Activated B cell treated with CpG ODN at 0.5 μM for 24 hours (primary cell): Measurements from ENCODE around the gene SEC14L5. TPM values are rescaled to one million over a fixed set of nuclear protein-coding genes. Genes with fewer than 3 reads are reported as not detected.
"Not testable (repeated sequence)": the region's sequence is repeated elsewhere in the genome, so short reads cannot be mapped to it uniquely, and the experiment has no call there.

Source experiments
- ATAC-seq: fragments of 200-7000 bp; cut with Tn5 transposase; one replicate; pipeline ENCODE4 v1.10.0; 2021; ENCODE audit warnings: low read depth, mild to moderate bottlenecking, moderate library complexity
- CTCF ChIA-PET: fragments of 350-600 bp; sonication (Branson Sonifier 250); formaldehyde crosslinking; loops from one replicate; lab custom pipeline; 2021; ENCODE audit warnings: antibody characterized with exemption; lab: Charles Lee
- POLR2A ChIA-PET: fragments of 350-600 bp; sonication (Branson Sonifier 250); formaldehyde crosslinking; loops from one replicate; lab custom pipeline; 2021; ENCODE audit warnings: antibody characterized with exemption; lab: Charles Lee
- DNase-seq: peaks from one replicate; pipeline ENCODE4 v3.0.0; 2022
- H3K27ac Mint-ChIP-seq: one replicate; pipeline ENCODE4 v1.8.0; 2020; ENCODE audit warnings: mixed read lengths
- H3K27me3 Mint-ChIP-seq: one replicate; pipeline ENCODE4 v1.8.0; 2021; ENCODE audit warnings: mixed read lengths
- H3K36me3 Mint-ChIP-seq: one replicate; pipeline ENCODE4 v1.8.0; 2021; ENCODE audit warnings: low read depth, mixed read lengths
- H3K4me1 Mint-ChIP-seq: one replicate; pipeline ENCODE4 v1.8.0; 2021; ENCODE audit warnings: mixed read lengths
- H3K4me3 Mint-ChIP-seq: one replicate; pipeline ENCODE4 v1.8.0; 2020; ENCODE audit warnings: mild to moderate bottlenecking, mixed read lengths
- H3K9me3 Mint-ChIP-seq: one replicate; pipeline ENCODE4 v1.8.0; 2020; ENCODE audit warnings: mixed read lengths
- CTCF ChIP-seq: fragments of 200-600 bp; IDR thresholded peaks from one replicate; pipeline ENCODE4 v1.8.0; 2022; ENCODE audit warnings: antibody characterized with exemption, mild to moderate bottlenecking
- intact Hi-C: fragments of 100-400 bp; cut with micrococcal nuclease; formaldehyde crosslinking; loops from one replicate; pipeline ENCODE4 v1.15.1; 2024
- total RNA-seq: library from RNA; stranded (reverse); gene quantifications from 2 replicates; pipeline ENCODE4 v1.2.3, GENCODE V29; 2022

SEC14L5 gene
- total RNA-seq, 1 donor from 2014 or later, result not detected

- H3K27ac Mint-ChIP-seq, result no peak overlapping the region
- POLR2A ChIA-PET, result no interaction called here
- intact Hi-C loops, result no loop called here
- H3K9me3 Mint-ChIP-seq, result no peaks in the 10 kb centered on the region
- H3K4me3 Mint-ChIP-seq, result no peak overlapping the region
- CTCF ChIA-PET, result no interaction called here
- no peaks in the 10 kb centered on the region for H3K36me3 Mint-ChIP-seq
- no peak for TF ChIP-seq CTCF
- no peak for DNase-seq
- peaks cover 19% of the 10 kb centered on the region for H3K27me3 Mint-ChIP-seq
- no peak for ATAC-seq
- H3K4me1 Mint-ChIP-seq, result no peaks in the 10 kb centered on the region
These were observed 8.8 kb downstream of the SEC14L5 start for GRCh38 chr16:4966736-4967453.

- DNase-seq, POLR2A ChIA-PET, H3K4me3 Mint-ChIP-seq, H3K4me1 Mint-ChIP-seq, intact Hi-C loops, H3K27ac Mint-ChIP-seq, ATAC-seq, H3K9me3 Mint-ChIP-seq, CTCF ChIA-PET, H3K36me3 Mint-ChIP-seq: not testable (repeated sequence)
- peaks cover 17% of the 10 kb centered on the region for H3K27me3 Mint-ChIP-seq
These were observed 10.1 kb downstream of the SEC14L5 start for GRCh38 chr16:4968278-4968677.

- ATAC-seq (no peak), DNase-seq (no peak)
- no peak for TF ChIP-seq CTCF
- ChIA-PET POLR2A (no interaction called here), CTCF (no interaction called here)
- Mint-ChIP-seq H3K4me1 (no peaks in the 10 kb centered on the region), H3K36me3 (no peaks in the 10 kb centered on the region), H3K4me3 (no peak overlapping the region), H3K27ac (no peak overlapping the region), H3K9me3 (no peaks in the 10 kb centered on the region), H3K27me3 (peaks cover 17% of the 10 kb centered on the region)
- intact Hi-C loops, result no loop called here
These were observed 10.9 kb downstream of the SEC14L5 start for GRCh38 chr16:4968879-4969483.

DNA sequence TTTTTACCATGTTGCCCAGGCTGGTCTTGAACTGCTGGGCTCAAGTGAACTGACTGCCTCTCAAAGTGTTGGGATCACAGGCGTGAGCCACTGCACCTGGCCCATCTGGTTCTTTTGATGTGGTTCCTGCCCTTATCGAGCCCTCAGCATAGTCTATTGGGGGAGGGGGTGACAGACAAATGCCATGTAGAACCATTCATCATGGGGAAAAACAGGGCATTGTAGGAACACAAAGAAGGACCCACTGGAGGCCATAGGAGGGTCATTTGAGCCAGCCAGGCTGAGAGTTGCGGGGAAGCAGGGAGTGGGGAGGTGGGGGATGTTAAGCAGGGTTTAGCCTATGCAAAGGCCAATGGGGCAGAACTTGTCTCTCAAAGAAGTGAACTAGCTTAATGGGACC lies 11.9 kb downstream of the SEC14L5 start:
- Mint-ChIP-seq H3K4me1 (no peaks in the 10 kb centered on the region), H3K9me3 (no peaks in the 10 kb centered on the region), H3K4me3 (no peak overlapping the region), H3K27me3 (peaks cover 17% of the 10 kb centered on the region), H3K36me3 (no peaks in the 10 kb centered on the region), H3K27ac (no peak overlapping the region)
- no peak for DNase-seq
- no peak for TF ChIP-seq CTCF
- ChIA-PET CTCF (no interaction called here), POLR2A (no interaction called here)
- intact Hi-C loops, result no loop called here
- no peak for ATAC-seq

DNA sequence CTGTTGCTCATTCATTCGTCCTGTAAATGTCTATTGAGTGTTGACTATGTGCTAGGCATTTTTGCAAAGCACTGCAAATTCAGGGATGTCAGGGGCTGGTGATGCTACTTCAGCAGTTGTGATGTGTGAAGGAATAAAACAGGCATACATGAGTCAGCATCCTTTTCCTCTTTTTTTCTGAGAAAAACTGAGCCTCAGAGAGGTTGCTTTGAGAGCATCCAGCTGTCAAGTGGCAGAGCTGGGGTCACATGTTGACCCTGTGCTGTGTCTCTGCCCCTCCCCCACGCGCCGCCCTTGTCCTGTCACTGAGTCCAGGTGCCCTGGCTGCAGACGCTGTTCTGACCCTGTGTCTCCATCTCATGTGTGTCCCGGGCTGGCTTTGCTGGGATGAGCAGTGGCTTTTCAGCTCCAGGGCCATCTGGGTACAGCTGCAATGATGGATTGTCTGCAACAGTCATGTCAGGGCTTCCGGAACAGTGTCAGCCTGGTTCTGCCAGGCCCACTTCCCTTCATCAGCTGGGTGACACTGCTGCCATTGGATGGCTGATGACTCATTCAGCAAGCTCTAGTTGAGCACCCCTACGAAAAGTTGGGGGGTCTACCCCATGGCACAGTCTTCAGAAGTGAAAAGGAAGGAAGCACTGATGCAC lies 14.9 kb downstream of the SEC14L5 start:
- POLR2A ChIA-PET, result no interaction called here
- Mint-ChIP-seq H3K9me3 (no peaks in the 10 kb centered on the region), H3K36me3 (no peaks in the 10 kb centered on the region), H3K27me3 (peaks cover 17% of the 10 kb centered on the region), H3K4me1 (peaks cover 9% of the 10 kb centered on the region), H3K27ac (no peak overlapping the region), H3K4me3 (no peak overlapping the region)
- CTCF ChIA-PET, result no interaction called here
- intact Hi-C loops, result no loop called here
- ATAC-seq (no peak), DNase-seq (no peak)
- no peak for TF ChIP-seq CTCF
